Germinal center (tissue), 1 donor: ENCODE data around the gene PADI6.

Source experiments
- DNase-seq: peaks from one replicate; pipeline ENCODE4 v3.0.0; 2012; ENCODE audit warnings: mixed read lengths, low spot score

The PADI6 gene

DNA sequence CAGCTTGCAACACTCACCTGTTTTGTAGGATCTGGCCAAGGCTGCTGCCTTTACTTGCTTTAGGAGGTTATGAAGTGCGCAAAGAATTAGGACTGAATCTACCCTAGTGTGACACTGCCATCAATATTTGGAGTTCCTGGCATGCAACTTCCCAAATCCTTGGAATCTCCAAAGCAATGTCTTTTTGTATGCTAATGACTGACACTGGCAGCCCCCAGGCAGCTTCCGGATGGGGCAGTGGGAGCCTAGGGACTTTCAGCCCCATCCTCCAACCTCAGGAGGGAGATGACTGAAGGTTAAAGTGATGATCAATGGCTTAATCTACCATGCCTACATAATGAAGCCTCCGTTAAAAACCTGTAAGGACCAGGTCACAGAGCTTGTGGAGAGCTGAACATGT lies 62.0 kb downstream of the PADI6 start:
- DNase-seq = no peak

GRCh38 chr1:17434601-17435000 lies 62.6 kb downstream of the PADI6 start:
- no peak for DNase-seq

- no peak for DNase-seq
Observed at GRCh38 chr1:17436380-17437174, 64.6 kb downstream of the PADI6 start.

- DNase-seq = no peak
Observed at GRCh38 chr1:17437260-17437579, 65.2 kb downstream of the PADI6 start.

GRCh38 chr1:17437580-17438317 lies 65.8 kb downstream of the PADI6 start:
- DNase-seq = peak; percentile 88

GRCh38 chr1:17438318-17439249 lies 66.6 kb downstream of the PADI6 start:
- peak; percentile 77 for DNase-seq

GRCh38 chr1:17439250-17440073 lies 67.5 kb downstream of the PADI6 start, which contains the start of gene RCC2:
RCC2 (minus strand) TSS chr1:17439677; CDS start chr1:17438514, 1,163 bp downstream.
- DNase-seq = peak; percentile 91

- DNase-seq = no peak
Observed at GRCh38 chr1:17440074-17440826, 68.3 kb downstream of the PADI6 start.

DNA sequence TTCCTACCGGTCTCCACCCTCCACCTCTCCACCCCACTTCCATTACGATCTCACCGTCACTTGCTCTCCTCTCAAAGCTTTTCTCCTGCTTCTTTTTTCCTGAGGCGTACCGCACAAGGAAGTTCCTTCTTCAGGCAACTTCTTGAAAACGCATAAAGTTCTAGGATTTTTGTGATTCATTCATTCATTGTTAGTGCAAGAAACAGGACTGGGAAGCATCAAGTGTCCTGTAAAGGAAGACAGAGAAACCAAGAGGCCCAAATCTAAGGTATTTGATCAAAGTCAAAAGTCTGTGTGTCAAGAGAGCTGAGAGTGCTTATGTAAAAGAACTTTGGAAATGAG lies 68.8 kb downstream of the PADI6 start:
- no peak for DNase-seq

DNA sequence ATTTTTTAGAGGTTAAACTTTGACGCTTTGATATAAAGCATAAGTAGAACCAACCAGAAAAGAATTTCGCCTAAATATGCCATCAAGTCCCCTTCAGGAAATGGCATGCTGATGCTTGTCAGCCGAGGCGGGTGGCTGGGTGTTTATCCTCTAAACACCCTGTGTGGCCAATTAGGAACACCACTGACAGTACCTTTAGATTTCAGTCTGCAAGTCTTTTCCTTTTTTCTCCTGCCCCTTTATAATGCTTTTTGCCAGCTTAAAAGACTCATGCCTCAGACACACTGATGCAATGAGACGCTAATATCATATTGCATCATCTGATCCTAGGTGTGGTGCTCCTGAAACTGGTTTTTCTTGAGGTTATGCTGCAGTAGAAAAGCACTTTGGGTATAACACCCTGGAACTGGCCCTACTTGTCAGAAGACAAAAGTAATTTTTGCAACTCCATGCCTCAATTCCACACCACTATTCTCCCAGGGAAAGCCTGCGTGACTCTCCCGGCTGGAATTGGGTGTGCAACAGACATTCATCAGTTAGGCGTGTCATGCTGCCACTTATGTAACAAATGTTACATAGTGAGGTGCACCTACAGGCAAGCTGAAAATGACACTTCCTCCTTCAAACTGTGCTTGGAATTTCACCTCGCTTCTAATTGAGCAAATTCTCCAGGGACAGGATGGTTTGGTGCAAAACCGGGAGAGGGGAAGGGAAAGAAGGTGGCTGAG lies 69.4 kb downstream of the PADI6 start:
- DNase-seq = no peak

DNA sequence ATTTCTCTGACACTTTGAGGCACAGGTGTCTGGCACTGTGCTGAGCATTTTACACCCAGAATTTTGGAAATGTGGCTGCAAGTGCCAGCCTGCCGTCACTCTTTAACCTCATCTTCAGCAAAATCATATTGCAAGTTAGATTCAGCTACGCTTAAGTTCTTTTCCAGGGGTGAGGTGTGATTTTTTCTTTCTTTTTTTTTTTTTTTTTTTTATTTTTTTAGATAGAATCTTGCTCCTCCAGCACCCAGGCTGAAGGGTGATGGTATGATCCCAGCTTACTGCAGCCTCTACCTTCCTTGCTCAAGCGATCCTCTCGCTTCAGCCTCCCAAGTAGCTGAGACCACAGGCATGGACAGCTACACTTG lies 70.0 kb downstream of the PADI6 start:
- DNase-seq = no peak

DNA sequence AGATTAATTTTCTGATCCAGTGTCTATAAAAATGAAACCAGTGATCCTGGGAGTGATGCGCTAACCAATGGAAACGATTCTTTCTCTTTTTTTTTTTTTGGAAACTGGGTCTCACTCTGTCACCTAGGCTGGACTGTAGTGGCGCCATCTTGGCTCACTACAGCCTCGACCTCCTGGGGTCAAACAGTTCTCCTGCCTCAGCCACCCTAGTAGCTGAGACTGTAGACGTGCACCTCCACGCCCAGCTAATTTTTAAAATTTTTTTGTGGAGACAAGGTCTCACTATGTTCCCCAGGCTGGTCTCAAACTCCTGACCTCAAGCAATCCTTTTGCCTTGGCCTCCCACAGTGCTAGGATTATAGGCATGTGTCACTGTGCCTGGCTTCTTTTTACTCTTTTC lies 70.8 kb downstream of the PADI6 start:
- no peak for DNase-seq

GRCh38 chr1:17447501-17447992 lies 75.6 kb downstream of the PADI6 start:
- DNase-seq = no peak
